ENCODE data around the gene CFAP90. TPM values are rescaled to one million over a fixed set of nuclear protein-coding genes. Genes with fewer than 3 reads are reported as not detected.

The CFAP90 gene
- polyA plus RNA-seq, 1 experiment = 0.10 TPM

DNA sequence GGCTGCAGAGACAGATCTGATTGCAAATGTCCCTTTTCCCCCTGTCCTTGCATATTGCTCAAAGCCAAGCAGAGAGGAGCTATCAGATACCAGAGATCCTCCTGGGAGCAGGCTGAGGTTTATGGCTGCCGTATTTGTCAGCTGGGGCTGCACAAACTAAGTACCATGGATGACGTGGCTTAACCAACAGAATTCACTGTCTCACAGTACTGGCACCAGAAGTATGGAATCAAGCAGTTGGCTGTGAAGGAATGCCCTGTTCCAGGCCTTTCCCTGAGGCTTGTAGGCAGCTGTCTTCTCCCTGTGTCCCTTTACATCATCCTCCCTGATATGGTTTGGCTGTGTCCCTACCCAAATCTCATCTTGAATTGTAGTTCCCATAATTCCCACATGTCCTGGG lies 2.6 kb downstream of the CFAP90 start:
- Histone ChIP-seq H3K27ac (ENCODE audit: low read depth, low read length) (no peak overlapping the region), H3K4me3 (ENCODE audit: low read depth, low read length) (no peak overlapping the region), H3K27me3 (ENCODE audit: control insufficient read depth, insufficient read depth, low read length) (peaks cover 26% of the 10 kb centered on the region), H3K9me3 (ENCODE audit: control insufficient read depth, insufficient read depth, low read length) (peaks cover 5% of the 10 kb centered on the region; the same call in 1 of the 2 replicates)
- POLR2A ChIA-PET = no interaction called here
- no peak for DNase-seq (ENCODE audit: low read depth, low spot score)
- CTCF ChIA-PET = no interaction called here
- TF ChIP-seq, protein P1, sequence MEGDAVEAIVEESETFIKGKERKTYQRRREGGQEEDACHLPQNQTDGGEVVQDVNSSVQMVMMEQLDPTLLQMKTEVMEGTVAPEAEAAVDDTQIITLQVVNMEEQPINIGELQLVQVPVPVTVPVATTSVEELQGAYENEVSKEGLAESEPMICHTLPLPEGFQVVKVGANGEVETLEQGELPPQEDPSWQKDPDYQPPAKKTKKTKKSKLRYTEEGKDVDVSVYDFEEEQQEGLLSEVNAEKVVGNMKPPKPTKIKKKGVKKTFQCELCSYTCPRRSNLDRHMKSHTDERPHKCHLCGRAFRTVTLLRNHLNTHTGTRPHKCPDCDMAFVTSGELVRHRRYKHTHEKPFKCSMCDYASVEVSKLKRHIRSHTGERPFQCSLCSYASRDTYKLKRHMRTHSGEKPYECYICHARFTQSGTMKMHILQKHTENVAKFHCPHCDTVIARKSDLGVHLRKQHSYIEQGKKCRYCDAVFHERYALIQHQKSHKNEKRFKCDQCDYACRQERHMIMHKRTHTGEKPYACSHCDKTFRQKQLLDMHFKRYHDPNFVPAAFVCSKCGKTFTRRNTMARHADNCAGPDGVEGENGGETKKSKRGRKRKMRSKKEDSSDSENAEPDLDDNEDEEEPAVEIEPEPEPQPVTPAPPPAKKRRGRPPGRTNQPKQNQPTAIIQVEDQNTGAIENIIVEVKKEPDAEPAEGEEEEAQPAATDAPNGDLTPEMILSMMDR (IDR thresholded peaks at IDR 0.05; ENCODE audit: low read depth, low read length) = no peak

DNA sequence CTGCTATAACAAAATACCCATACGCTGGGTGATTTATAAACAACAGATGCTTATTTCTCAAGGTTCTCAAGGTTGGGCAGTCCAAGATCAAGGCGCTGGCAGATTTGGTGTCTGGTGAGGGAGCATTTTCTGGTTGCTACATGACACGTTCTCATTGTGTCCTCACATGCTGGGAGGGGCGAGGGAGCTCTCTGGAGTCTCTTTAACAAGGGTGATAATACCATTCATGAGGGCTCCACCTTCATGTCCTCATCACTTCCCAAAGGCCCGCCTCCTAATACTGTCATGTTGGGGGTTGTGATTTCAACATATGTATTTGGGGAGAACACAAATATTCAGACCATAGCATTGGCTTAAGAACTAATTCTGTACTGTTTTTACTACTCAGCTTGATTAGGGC lies 4.6 kb downstream of the CFAP90 start:
- Histone ChIP-seq H3K9me3 (ENCODE audit: control insufficient read depth, insufficient read depth, low read length) (peaks cover 4% of the 10 kb centered on the region; the same call in 1 of the 2 replicates), H3K27ac (ENCODE audit: low read depth, low read length) (no peak overlapping the region), H3K4me3 (ENCODE audit: low read depth, low read length) (no peak overlapping the region), H3K27me3 (ENCODE audit: control insufficient read depth, insufficient read depth, low read length) (peaks cover 21% of the 10 kb centered on the region)
- CTCF ChIA-PET = interaction anchor here (2.1 kb wide), 1 partner anchor 10 kb away, joined by 5 read pairs; no protein-coding TSS in a partner anchor
- POLR2A ChIA-PET = no interaction called here
- no peak for DNase-seq (ENCODE audit: low read depth, low spot score)
- TF ChIP-seq, protein P1 (IDR thresholded peaks at IDR 0.05; ENCODE audit: low read depth, low read length) = no peak

DNA sequence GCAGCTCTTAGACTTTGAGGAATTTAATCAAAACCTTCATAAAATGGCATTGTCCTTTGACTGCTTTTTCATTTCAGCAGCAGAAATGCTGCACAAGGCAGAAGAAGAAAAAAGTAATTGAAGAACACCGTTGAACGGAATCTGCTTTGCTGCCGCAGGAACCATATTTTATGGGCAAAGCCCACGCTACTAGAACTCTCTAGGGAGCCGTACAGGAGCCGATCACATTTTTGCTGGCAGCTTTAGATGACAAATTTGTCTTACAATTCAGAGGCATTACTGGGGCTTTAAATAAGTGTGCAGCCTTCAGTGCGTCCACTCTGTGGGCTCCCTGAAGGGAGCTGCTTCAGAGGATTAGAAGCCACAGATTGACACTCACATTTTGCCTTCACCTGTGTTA lies 5.4 kb downstream of the CFAP90 start:
- Histone ChIP-seq H3K9me3 (ENCODE audit: control insufficient read depth, insufficient read depth, low read length) (no peaks in the 10 kb centered on the region), H3K27ac (ENCODE audit: low read depth, low read length) (no peak overlapping the region), H3K4me3 (ENCODE audit: low read depth, low read length) (no peak overlapping the region), H3K27me3 (ENCODE audit: control insufficient read depth, insufficient read depth, low read length) (peaks cover 18% of the 10 kb centered on the region)
- ChIA-PET POLR2A (no interaction called here), CTCF (interaction anchor here (2.1 kb wide), 1 partner anchor 11 kb away, joined by 5 read pairs; no protein-coding TSS in a partner anchor)
- DNase-seq (ENCODE audit: low read depth, low spot score) = no peak
- TF ChIP-seq, protein P1 (IDR thresholded peaks at IDR 0.05; ENCODE audit: low read depth, low read length) = no peak

DNA sequence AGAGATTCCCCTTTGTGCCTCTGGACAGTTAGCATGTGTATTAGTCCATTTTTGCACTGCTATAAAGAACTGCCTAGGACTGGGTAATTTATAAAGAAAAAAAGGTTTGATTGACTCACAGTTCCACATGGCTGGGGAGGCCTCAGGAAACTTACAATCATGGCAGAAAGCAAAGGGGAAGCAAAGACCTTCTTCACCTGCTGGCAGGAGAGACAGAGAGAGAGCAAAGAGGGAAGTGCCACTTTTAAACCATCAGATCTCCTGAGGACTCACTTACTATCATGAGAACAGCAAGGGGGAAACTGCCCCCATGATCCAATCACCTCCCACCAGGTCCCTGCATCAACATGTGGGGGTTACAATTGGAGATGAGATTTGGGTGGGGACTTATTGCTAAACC lies 6.0 kb downstream of the CFAP90 start:
- Histone ChIP-seq H3K27ac (ENCODE audit: low read depth, low read length) (no peak overlapping the region), H3K27me3 (ENCODE audit: control insufficient read depth, insufficient read depth, low read length) (peaks cover 16% of the 10 kb centered on the region), H3K4me3 (ENCODE audit: low read depth, low read length) (no peak overlapping the region), H3K9me3 (ENCODE audit: control insufficient read depth, insufficient read depth, low read length) (no peaks in the 10 kb centered on the region)
- TF ChIP-seq, protein P1 (IDR thresholded peaks at IDR 0.05; ENCODE audit: low read depth, low read length) = no peak
- CTCF ChIA-PET = interaction anchor here (1.1 to 2.1 kb wide), 2 partner anchors 11 to 28 kb away, joined by 3 to 5 read pairs; no protein-coding TSS in a partner anchor
- POLR2A ChIA-PET = no interaction called here
- no peak for DNase-seq (ENCODE audit: low read depth, low spot score)

DNA sequence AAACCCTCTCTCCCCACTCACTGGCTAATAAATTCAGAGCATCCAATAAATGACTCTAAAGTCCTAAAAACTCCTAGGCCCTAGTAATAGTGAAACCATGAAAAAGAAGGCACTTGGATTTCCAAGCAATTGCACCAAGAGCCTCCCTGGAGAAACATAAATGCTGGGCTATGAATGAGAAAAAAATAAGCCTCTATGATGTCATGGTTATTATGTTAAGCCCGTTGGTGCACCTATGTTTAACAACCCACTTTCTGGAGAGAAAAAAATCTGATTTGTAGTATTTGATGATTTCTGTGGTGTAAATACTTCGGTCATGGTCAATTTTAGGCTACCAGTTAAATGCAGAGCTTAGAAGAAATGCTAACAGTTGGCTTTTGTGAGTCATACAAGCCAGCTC lies 8.4 kb downstream of the CFAP90 start:
- CTCF ChIA-PET = no interaction called here
- H3K9me3 ChIP-seq (ENCODE audit: control insufficient read depth, insufficient read depth, low read length) = no peaks in the 10 kb centered on the region

More for the DNA sequence above, 8.4 kb downstream of the CFAP90 start:
- Histone ChIP-seq H3K27ac (ENCODE audit: low read depth, low read length) (no peak overlapping the region), H3K27me3 (ENCODE audit: control insufficient read depth, insufficient read depth, low read length) (no peaks in the 10 kb centered on the region), H3K4me3 (ENCODE audit: low read depth, low read length) (no peak overlapping the region)
- POLR2A ChIA-PET = no interaction called here
- DNase-seq (ENCODE audit: low read depth, low spot score) = no peak
- TF ChIP-seq, protein P1 (IDR thresholded peaks at IDR 0.05; ENCODE audit: low read depth, low read length) = no peak

Data from AG04450 (cell line).